MM.1S (cell line): ENCODE results near the gene THOP1.

Source experiments
- CTCF ChIP-seq: fragments of 300-600 bp; sonication (generic); IDR thresholded peaks from 2 replicates; pipeline ENCODE4 v1.5.1; 2016; ENCODE audit warnings: antibody characterized with exemption, low read length, mixed read lengths
- EZH2 ChIP-seq: fragments of 300-600 bp; sonication (generic); optimal IDR thresholded peaks from 2 replicates; pipeline ENCODE3; 2017; ENCODE audit warnings: low read depth, mild to moderate bottlenecking, antibody characterized with exemption, low read length, mixed read lengths
- EZH2phosphoT487 ChIP-seq: fragments of 300-600 bp; sonication (generic); IDR thresholded peaks from 2 replicates; pipeline ENCODE4 v1.6.1; 2018; ENCODE audit warnings: antibody characterized with exemption, low read length

- TF ChIP-seq CTCF (no peak), EZH2 (no peak), EZH2phosphoT487 (no peak)
These were observed 22.4 kb upstream of the THOP1 start for GRCh38 chr19:2762783-2763496.
